Lower leg skin (tissue), 4 donors: ENCODE measurements around the gene ATP13A3. TPM values are rescaled to one million over a fixed set of nuclear protein-coding genes. Genes with fewer than 3 reads are reported as not detected.
"Not testable (repeated sequence)": the region's sequence is repeated elsewhere in the genome, so short reads cannot be mapped to it uniquely, and the experiment has no call there.

Source experiments
- DNase-seq, 2 donors: peaks; one replicate each; pipeline ENCODE4 v3.0.0-alpha.2; 2019; ENCODE audit warnings: low spot score in 2 of 2
- H3K4me3 ChIP-seq: fragments of 200-600 bp; sonication (generic); 2 replicates; pipeline ENCODE4 v1.5.1; 2017; ENCODE audit warnings: mild to moderate bottlenecking, low read depth; ENCODE audit not compliant: poor library complexity, severe bottlenecking
- CTCF ChIP-seq, 3 donors: fragments of 450-650 bp; IDR thresholded peaks; one replicate each; pipeline ENCODE4 v1.5.1; 2016; ENCODE audit warnings: antibody characterized with exemption in 3 of 3, mild to moderate bottlenecking in 3 of 3, moderate library complexity in 2 of 3
- POLR2A ChIP-seq, 2 donors: fragments of 450-650 bp; IDR thresholded peaks; one replicate each; pipeline ENCODE4 v1.6.1; 2016 to 2017; ENCODE audit warnings: antibody characterized with exemption in 2 of 2, mild to moderate bottlenecking in 1 of 2, moderate library complexity in 1 of 2
- WGBS, 2 donors: methylation state at CpG; one replicate each; pipeline ENCODE4 v1.1.5; 2018; 5-methylcytosine and 5-hydroxymethylcytosine counted together
- intact Hi-C: fragments of 100-400 bp; cut with DNase I; formaldehyde crosslinking; loops from one replicate; pipeline ENCODE4 v1.15.0; 2023; ENCODE audit warnings: low total_unique reads
- total RNA-seq, 4 donors: library from RNA; depleted of rRNA; stranded (reverse); fragments of >200 nt; gene quantifications; one replicate each; pipeline ENCODE4 v1.1.0, GENCODE V29; 2016

ATP13A3 gene
- total RNA-seq, 4 donors from 2014 or later, result 35.0 to 40.6 (median 38.2) TPM

- H3K4me3 ChIP-seq, result no peak overlapping the region
- WGBS, 2 donors, result 84 to 85% methylated on average over 5 of the region's 5 CpGs
- no peak for DNase-seq
- intact Hi-C loops, result no loop called here
- no peak for TF ChIP-seq POLR2A (IDR thresholded peaks at IDR 0.05)
- no peak for TF ChIP-seq CTCF (IDR thresholded peaks at IDR 0.05)
Measured at GRCh38 chr3:194494951-194495374, 8.2 kb upstream of the ATP13A3 start.

GRCh38 chr3:194493995-194494927 is 7.5 kb upstream of the ATP13A3 start:
- DNase-seq, result not testable (repeated sequence)

GRCh38 chr3:194492001-194492400 is 5.2 kb upstream of the ATP13A3 start:
- TF ChIP-seq POLR2A (IDR thresholded peaks at IDR 0.05) (no peak), CTCF (IDR thresholded peaks at IDR 0.05) (no peak)
- no peak overlapping the region for H3K4me3 ChIP-seq
- DNase-seq, result no peak
- intact Hi-C loops, result no loop called here
- WGBS, 2 donors, result 84 to 88% methylated on average over 5 of the region's 5 CpGs

More at GRCh38 chr3:194493995-194494927, 7.5 kb upstream of the ATP13A3 start:
- WGBS, 2 donors, result 83% methylated on average over 10 of the region's 10 CpGs
- intact Hi-C loops, H3K4me3 ChIP-seq: not testable (repeated sequence)

- intact Hi-C loops, result no loop called here
- TF ChIP-seq POLR2A (IDR thresholded peaks at IDR 0.05) (no peak), CTCF (IDR thresholded peaks at IDR 0.05) (no peak)
- H3K4me3 ChIP-seq, result no peak overlapping the region
- 87 to 92% methylated on average over 7 of the region's 7 CpGs for WGBS, 2 donors
- no peak for DNase-seq
Measured at GRCh38 chr3:194489736-194490612, 3.2 kb upstream of the ATP13A3 start.

- intact Hi-C loops, result no loop called here
- no peak for DNase-seq
- no peak overlapping the region for H3K4me3 ChIP-seq
- TF ChIP-seq CTCF (IDR thresholded peaks at IDR 0.05) (no peak), POLR2A (IDR thresholded peaks at IDR 0.05) (no peak)
- 57 to 66% methylated on average over 10 of the region's 10 CpGs for WGBS, 2 donors
Measured at GRCh38 chr3:194488055-194488742, 1.4 kb upstream of the ATP13A3 start.
